ENCODE data around the gene DTNBP1. TPM values are rescaled to one million over a fixed set of nuclear protein-coding genes. Genes with fewer than 3 reads are reported as not detected.

The DTNBP1 gene
- total and polyA plus RNA-seq, 2 of the 13 experiments (the other 11 are each of a cell fraction or from before 2014, with no cell fraction given) = 6.6 to 19.1 TPM

- TF ChIP-seq ZNF776 (CRISPR knock-in tag; IDR thresholded peaks at IDR 0.05) = no peak
Measured at GRCh38 chr6:15615802-15616201, 47.0 kb downstream of the DTNBP1 start (continued).

DNA sequence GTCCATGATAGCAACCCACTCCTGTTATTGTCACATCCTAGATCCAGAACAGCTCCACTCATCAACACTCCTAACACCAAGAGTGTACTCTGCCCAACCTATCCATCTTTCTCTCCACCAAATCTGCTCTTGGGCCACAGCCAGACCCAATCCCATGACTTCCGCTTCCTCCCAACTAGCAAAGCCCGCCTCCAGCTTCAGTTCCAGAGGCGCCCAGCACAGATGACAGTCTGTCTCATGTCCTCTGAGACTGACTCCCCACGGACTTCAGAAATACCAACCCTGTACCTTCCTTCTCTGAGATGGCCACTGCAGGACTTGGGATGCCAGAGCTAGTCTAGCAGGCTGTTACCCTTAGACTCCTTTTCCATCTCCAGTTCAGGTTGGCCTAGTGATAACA lies 48.6 kb downstream of the DTNBP1 start:
- TF ChIP-seq SP4 (CRISPR knock-in tag; IDR thresholded peaks at IDR 0.05) (no peak), REST (IDR thresholded peaks at IDR 0.05; ENCODE audit: borderline replicate concordance in 1 of 2, low read depth in 1 of 2, low read length in 2 of 2) (no peak), CCDC6 (CRISPR knock-in tag; IDR thresholded peaks at IDR 0.05) (no peak), ZNF496 (CRISPR knock-in tag; IDR thresholded peaks at IDR 0.05; ENCODE audit: insufficient replicate concordance) (no peak), POLR2G (IDR thresholded peaks at IDR 0.05; ENCODE audit: low read depth, low read length) (no peak), PCBP2 (optimal IDR thresholded peaks at IDR 0.05; ENCODE audit: low read depth, low read length, poor library complexity, severe bottlenecking) (no peak), PHB2 (IDR thresholded peaks at IDR 0.05; ENCODE audit: partially characterized antibody) (no peak), ZNF230 (CRISPR knock-in tag; IDR thresholded peaks at IDR 0.05) (no peak)
- TF ChIP-seq, protein P1, sequence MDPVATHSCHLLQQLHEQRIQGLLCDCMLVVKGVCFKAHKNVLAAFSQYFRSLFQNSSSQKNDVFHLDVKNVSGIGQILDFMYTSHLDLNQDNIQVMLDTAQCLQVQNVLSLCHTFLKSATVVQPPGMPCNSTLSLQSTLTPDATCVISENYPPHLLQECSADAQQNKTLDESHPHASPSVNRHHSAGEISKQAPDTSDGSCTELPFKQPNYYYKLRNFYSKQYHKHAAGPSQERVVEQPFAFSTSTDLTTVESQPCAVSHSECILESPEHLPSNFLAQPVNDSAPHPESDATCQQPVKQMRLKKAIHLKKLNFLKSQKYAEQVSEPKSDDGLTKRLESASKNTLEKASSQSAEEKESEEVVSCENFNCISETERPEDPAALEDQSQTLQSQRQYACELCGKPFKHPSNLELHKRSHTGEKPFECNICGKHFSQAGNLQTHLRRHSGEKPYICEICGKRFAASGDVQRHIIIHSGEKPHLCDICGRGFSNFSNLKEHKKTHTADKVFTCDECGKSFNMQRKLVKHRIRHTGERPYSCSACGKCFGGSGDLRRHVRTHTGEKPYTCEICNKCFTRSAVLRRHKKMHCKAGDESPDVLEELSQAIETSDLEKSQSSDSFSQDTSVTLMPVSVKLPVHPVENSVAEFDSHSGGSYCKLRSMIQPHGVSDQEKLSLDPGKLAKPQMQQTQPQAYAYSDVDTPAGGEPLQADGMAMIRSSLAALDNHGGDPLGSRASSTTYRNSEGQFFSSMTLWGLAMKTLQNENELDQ (CRISPR knock-in tag; IDR thresholded peaks at IDR 0.05; ENCODE audit: borderline replicate concordance) = no peak
- Histone ChIP-seq H2AFZ (ENCODE audit: low read length) (no peak overlapping the region), H3K4me3 (replicated peaks in 1 of 3; ENCODE audit: insufficient read depth in 1 of 3, low read depth in 2 of 3, low read length in 3 of 3) (no peak overlapping the region), H3K4me1 (ENCODE audit: insufficient read depth, low read length) (peaks cover 11% of the 10 kb centered on the region), H3K4me2 (ENCODE audit: low read depth, low read length) (no peak overlapping the region), H3K27me3 (ENCODE audit: control insufficient read depth in 1 of 2, insufficient read depth in 2 of 2, low read length in 2 of 2) (no peaks in the 10 kb centered on the region), H3K9me3 (ENCODE audit: low read length) (no peaks in the 10 kb centered on the region), H4K20me1 (ENCODE audit: insufficient read depth, low read length) (no peaks in the 10 kb centered on the region), H3K79me2 (ENCODE audit: insufficient read depth, low read length) (no peaks in the 10 kb centered on the region), H3K9ac (ENCODE audit: insufficient read depth, low read depth, low read length) (no peak overlapping the region), H3K27ac (ENCODE audit: extremely low read length, insufficient read depth, low read length) (no peak overlapping the region), H3K36me3 (replicated peaks in 1 of 2; ENCODE audit: control insufficient read depth in 1 of 2, insufficient read depth in 2 of 2, low read length in 2 of 2) (peaks cover 0 to 2% of the 10 kb centered on the region in 2 experiments; a peak in 3 of 5 replicates)
- intact Hi-C loops (cut with micrococcal nuclease; ENCODE audit: unreplicated experiment) = no loop called here
- 98% methylated on average over 4 of the region's 4 CpGs for WGBS (ENCODE audit: low lambda C conversion rate)
- POLR2A ChIA-PET = no interaction called here
- in situ Hi-C loops (cut with HindIII; ENCODE audit: extremely low pct_ligation_motif_present, low pct_unique_long_range_greater_than_20kb) = loop anchor here (25.0 kb wide), 1 partner anchor 1402 kb away; no protein-coding TSS in a partner anchor
- DNase-seq (ENCODE audit: low spot score) (no peak), ATAC-seq (no peak), FAIRE-seq (no peak)
- CTCF ChIA-PET (ENCODE audit: low intra/inter-chr PET ratio, low total read pairs) = no interaction called here
- BruUV-seq (replicated peaks) = no TSS peak

Measured in HepG2 (cell line).